ENCODE measurements around the gene ITPKC. TPM values are rescaled to one million over a fixed set of nuclear protein-coding genes. Genes with fewer than 3 reads are reported as not detected.

ITPKC gene
- total and polyA plus RNA-seq, 2 experiments from 2014 or later = 5.3 to 12.6 TPM

- no peak overlapping the region; the same call in 2 of the 3 replicates for H3K4me3 Mint-ChIP-seq
- H3K36me3 Mint-ChIP-seq (ENCODE audit: low read depth) = peaks cover 44% of the 10 kb centered on the region
- TF ChIP-seq EZH2 (IDR thresholded peaks at IDR 0.05; ENCODE audit: low read depth, unreplicated experiment) = no peak
- no peak for TF ChIP-seq STAT1 (IDR thresholded peaks at IDR 0.05; ENCODE audit: unreplicated experiment)
- no peak for TF ChIP-seq JUNB (IDR thresholded peaks at IDR 0.05; ENCODE audit: unreplicated experiment)
- TF ChIP-seq, protein P1, sequence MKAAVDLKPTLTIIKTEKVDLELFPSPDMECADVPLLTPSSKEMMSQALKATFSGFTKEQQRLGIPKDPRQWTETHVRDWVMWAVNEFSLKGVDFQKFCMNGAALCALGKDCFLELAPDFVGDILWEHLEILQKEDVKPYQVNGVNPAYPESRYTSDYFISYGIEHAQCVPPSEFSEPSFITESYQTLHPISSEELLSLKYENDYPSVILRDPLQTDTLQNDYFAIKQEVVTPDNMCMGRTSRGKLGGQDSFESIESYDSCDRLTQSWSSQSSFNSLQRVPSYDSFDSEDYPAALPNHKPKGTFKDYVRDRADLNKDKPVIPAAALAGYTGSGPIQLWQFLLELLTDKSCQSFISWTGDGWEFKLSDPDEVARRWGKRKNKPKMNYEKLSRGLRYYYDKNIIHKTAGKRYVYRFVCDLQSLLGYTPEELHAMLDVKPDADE (IDR thresholded peaks at IDR 0.05) = no peak
- no peak for TF ChIP-seq NANOG (IDR thresholded peaks at IDR 0.05; ENCODE audit: borderline replicate concordance)
- no peak for TF ChIP-seq EZH2phosphoT487 (IDR thresholded peaks at IDR 0.05; ENCODE audit: unreplicated experiment)
- TF ChIP-seq CTCF (conservative IDR thresholded peaks at IDR 0.05; ENCODE audit: low read depth in 2 of 2) = no peak
- no peak for TF ChIP-seq ZNF114 (CRISPR knock-in tag; IDR thresholded peaks at IDR 0.05)
- TF ChIP-seq CREB1 (CRISPR knock-in tag; IDR thresholded peaks at IDR 0.05; ENCODE audit: low read depth) = no peak
- no peak for TF ChIP-seq ZNF331 (CRISPR knock-in tag; IDR thresholded peaks at IDR 0.05; ENCODE audit: low read depth)
- TF ChIP-seq, protein P2, sequence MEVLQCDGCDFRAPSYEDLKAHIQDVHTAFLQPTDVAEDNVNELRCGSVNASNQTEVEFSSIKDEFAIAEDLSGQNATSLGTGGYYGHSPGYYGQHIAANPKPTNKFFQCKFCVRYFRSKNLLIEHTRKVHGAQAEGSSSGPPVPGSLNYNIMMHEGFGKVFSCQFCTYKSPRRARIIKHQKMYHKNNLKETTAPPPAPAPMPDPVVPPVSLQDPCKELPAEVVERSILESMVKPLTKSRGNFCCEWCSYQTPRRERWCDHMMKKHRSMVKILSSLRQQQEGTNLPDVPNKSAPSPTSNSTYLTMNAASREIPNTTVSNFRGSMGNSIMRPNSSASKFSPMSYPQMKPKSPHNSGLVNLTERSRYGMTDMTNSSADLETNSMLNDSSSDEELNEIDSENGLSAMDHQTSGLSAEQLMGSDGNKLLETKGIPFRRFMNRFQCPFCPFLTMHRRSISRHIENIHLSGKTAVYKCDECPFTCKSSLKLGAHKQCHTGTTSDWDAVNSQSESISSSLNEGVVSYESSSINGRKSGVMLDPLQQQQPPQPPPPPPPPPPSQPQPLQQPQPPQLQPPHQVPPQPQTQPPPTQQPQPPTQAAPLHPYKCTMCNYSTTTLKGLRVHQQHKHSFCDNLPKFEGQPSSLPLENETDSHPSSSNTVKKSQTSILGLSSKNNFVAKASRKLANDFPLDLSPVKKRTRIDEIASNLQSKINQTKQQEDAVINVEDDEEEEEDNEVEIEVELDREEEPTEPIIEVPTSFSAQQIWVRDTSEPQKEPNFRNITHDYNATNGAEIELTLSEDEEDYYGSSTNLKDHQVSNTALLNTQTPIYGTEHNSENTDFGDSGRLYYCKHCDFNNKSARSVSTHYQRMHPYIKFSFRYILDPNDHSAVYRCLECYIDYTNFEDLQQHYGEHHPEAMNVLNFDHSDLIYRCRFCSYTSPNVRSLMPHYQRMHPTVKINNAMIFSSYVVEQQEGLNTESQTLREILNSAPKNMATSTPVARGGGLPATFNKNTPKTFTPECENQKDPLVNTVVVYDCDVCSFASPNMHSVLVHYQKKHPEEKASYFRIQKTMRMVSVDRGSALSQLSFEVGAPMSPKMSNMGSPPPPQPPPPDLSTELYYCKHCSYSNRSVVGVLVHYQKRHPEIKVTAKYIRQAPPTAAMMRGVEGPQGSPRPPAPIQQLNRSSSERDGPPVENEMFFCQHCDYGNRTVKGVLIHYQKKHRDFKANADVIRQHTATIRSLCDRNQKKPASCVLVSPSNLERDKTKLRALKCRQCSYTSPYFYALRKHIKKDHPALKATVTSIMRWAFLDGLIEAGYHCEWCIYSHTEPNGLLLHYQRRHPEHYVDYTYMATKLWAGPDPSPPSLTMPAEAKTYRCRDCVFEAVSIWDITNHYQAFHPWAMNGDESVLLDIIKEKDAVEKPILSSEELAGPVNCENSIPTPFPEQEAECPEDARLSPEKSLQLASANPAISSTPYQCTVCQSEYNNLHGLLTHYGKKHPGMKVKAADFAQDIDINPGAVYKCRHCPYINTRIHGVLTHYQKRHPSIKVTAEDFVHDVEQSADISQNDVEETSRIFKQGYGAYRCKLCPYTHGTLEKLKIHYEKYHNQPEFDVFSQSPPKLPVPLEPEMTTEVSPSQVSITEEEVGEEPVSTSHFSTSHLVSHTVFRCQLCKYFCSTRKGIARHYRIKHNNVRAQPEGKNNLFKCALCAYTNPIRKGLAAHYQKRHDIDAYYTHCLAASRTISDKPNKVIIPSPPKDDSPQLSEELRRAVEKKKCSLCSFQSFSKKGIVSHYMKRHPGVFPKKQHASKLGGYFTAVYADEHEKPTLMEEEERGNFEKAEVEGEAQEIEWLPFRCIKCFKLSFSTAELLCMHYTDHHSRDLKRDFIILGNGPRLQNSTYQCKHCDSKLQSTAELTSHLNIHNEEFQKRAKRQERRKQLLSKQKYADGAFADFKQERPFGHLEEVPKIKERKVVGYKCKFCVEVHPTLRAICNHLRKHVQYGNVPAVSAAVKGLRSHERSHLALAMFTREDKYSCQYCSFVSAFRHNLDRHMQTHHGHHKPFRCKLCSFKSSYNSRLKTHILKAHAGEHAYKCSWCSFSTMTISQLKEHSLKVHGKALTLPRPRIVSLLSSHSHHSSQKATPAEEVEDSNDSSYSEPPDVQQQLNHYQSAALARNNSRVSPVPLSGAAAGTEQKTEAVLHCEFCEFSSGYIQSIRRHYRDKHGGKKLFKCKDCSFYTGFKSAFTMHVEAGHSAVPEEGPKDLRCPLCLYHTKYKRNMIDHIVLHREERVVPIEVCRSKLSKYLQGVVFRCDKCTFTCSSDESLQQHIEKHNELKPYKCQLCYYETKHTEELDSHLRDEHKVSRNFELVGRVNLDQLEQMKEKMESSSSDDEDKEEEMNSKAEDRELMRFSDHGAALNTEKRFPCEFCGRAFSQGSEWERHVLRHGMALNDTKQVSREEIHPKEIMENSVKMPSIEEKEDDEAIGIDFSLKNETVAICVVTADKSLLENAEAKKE (CRISPR knock-in tag; IDR thresholded peaks at IDR 0.05) = no peak
- TF ChIP-seq POLR2AphosphoS5 (IDR thresholded peaks at IDR 0.05; ENCODE audit: low read depth) = no peak
- TF ChIP-seq REST (IDR thresholded peaks at IDR 0.05; ENCODE audit: unreplicated experiment) = no peak
- Histone ChIP-seq H3K79me2 (replicated peaks; ENCODE audit: insufficient read depth) (no peaks in the 10 kb centered on the region; the same call in 1 of the 2 replicates), H3K27me3 (ENCODE audit: insufficient read depth) (no peaks in the 10 kb centered on the region), H3K4me3 (no peak overlapping the region), H3K36me3 (ENCODE audit: insufficient read depth) (0 out of 2 replicates have a peak, but pooled peaks cover 3% of the 10 kb centered on the region), H3F3A (replicated peaks; ENCODE audit: low read depth) (0 out of 2 replicates have a peak, but pooled peaks cover 6% of the 10 kb centered on the region), H3K4me2 (no peak overlapping the region), H3K4me1 (ENCODE audit: insufficient read depth) (0 out of 2 replicates have a peak, but pooled peaks cover 3% of the 10 kb centered on the region), H3K27ac (ENCODE audit: low read depth) (peak overlapping the region; percentile 39; the same call in 1 of the 2 replicates), H2AFZ (no peak overlapping the region), H4K20me1 (replicated peaks; ENCODE audit: insufficient read depth) (no peaks in the 10 kb centered on the region; the same call in 1 of the 2 replicates), H3K9me2 (ENCODE audit: insufficient read depth) (no peaks in the 10 kb centered on the region)
- ATAC-seq (no peak), DNase-seq (ENCODE audit: low spot score) (no peak)
- H3K27me3 Mint-ChIP-seq (ENCODE audit: insufficient read depth, low read depth, poor library complexity) = peaks cover 14% of the 10 kb centered on the region
- no peak overlapping the region; the same call in 1 of the 2 replicates for H3K27ac Mint-ChIP-seq
- H3K4me1 Mint-ChIP-seq = peaks cover 10% of the 10 kb centered on the region
- H3K9me3 Mint-ChIP-seq = no peaks in the 10 kb centered on the region
These were observed 13.7 kb upstream of the ITPKC start for GRCh38 chr19:40703029-40703755.

Measured in GM23338 (cell line).